Stomach (tissue), 9 donors: ENCODE data around the gene FRAS1. TPM values are rescaled to one million over a fixed set of nuclear protein-coding genes. Genes with fewer than 3 reads are reported as not detected.

Source experiments
- DNase-seq, 2 donors: peaks; one replicate each; pipeline versions ENCODE4 v3.0.0 to v3.0.0-alpha.2; 2013 to 2019
- H3K27ac ChIP-seq, 5 donors: fragments of 200-600 bp in 4 of 5; sonication (generic) in 4 of 5; one replicate each; pipeline ENCODE4 v1.5.1; 2013 to 2019; ENCODE audit warnings: mild to moderate bottlenecking in 1 of 5, moderate library complexity in 1 of 5
- H3K27me3 ChIP-seq, 3 donors: fragments of 200-600 bp; sonication (generic); one replicate each; pipeline ENCODE4 v1.5.1; 2017 to 2019; ENCODE audit warnings: mixed run types in 1 of 3
- H3K36me3 ChIP-seq, 4 donors: fragments of 200-600 bp; sonication (generic); 1 replicate in 3 of 4; 2 replicates in 1 of 4; pipeline ENCODE4 v1.5.1; 2016 to 2019
- H3K4me1 ChIP-seq, 4 donors: fragments of 200-600 bp; sonication (generic); one replicate each; pipeline ENCODE4 v1.5.1; 2016 to 2019
- H3K4me3 ChIP-seq, 4 donors: fragments of 200-600 bp; sonication (generic) in 3 of 4; one replicate each; pipeline ENCODE4 v1.5.1; 2016 to 2019; ENCODE audit warnings: mild to moderate bottlenecking in 1 of 4
- H3K9me3 ChIP-seq, 4 donors: fragments of 200-600 bp; sonication (generic); one replicate each; pipeline ENCODE4 v1.5.1; 2016 to 2019
- EP300 ChIP-seq: sonication (generic); formaldehyde crosslinking; IDR thresholded peaks from one replicate; pipeline ENCODE4 v1.6.1; 2017; ENCODE audit warnings: antibody characterized with exemption
- POLR2A ChIP-seq, 4 donors: fragments of 450-650 bp; IDR thresholded peaks; one replicate each; pipeline ENCODE4 v1.6.1; 2016; ENCODE audit warnings: antibody characterized with exemption in 4 of 4, control low read depth in 2 of 4, mild to moderate bottlenecking in 1 of 4, moderate library complexity in 1 of 4
- POLR2AphosphoS5 ChIP-seq, 3 donors: sonication (generic); formaldehyde crosslinking; IDR thresholded peaks; one replicate each; pipeline ENCODE4 v1.6.1; 2016; ENCODE audit warnings: antibody characterized with exemption in 3 of 3
- WGBS, 5 donors: extraction: QIAGEN DNeasy Blood & Tissue Kit in 3 of 5; methylation state at CpG; one replicate each; pipeline versions ENCODE4 v1.1.5 to v1.1.7; 2013 to 2018; 5-methylcytosine and 5-hydroxymethylcytosine counted together
- intact Hi-C: fragments of 100-400 bp; cut with DNase I; formaldehyde crosslinking; loops from one replicate; pipeline ENCODE4 v1.15.1; 2023; ENCODE audit warnings: low total_unique reads
- polyA plus RNA-seq, 3 donors: library from polyadenylated mRNA; stranded (reverse); fragments of 200-250 nt; gene quantifications; one replicate each; pipeline ENCODE4 v1.2.3, GENCODE V29; 2013
- total RNA-seq, 5 donors: library from RNA; depleted of rRNA; stranded (reverse); fragments of >200 nt; gene quantifications; one replicate each; pipeline versions ENCODE4 v1.1.0 to v1.2.3, GENCODE V29; 2014 to 2016
- TF ChIP-seq, protein P1 (sequence below), 7 experiments: fragments of 450-650 bp in 4 of 7; fragments of 200-600 bp in 3 of 7; sonication (generic) in 3 of 7; IDR thresholded peaks; one replicate each; pipeline ENCODE4 v1.5.1; 2016 to 2019; ENCODE audit warnings: antibody characterized with exemption in 7 of 7, control low read depth in 2 of 7, mild to moderate bottlenecking in 1 of 7
- donor health status: healthy with polysubstance abuse.
- donor health status: Bipolar disorder and iron deficiency.
- donor health status: healthy.

FRAS1 gene
- total and polyA plus RNA-seq, 8 donors, result under 0.01 to 12.7 (median 2.0) TPM

DNA sequence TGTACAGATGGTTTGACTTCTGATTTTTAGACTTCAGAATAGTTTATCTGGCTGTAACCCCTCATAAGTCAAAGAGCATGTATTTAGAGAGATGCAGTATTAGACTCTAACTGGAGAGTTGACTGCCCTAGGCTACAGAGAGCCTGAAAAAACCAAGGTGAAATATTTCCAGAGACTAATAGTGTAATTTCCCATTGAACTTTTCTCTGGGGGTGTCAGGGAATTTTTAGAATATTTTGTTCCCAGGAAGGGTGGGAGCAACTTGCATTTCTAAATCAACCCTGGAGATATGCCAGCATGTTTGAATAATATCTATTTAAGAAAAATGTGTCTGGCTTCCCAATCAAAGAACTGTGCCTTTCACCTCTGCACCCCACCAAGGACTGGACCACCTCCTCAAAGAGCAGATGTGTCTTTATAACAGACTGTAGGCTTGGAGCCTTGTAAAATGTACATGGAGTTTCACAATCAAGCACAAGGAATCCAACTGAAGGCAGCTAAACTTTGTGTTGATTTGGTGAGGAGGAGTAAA lies 496.5 kb downstream of the FRAS1 start:
- peak overlapping the region; percentile 85 to 95 (median 90) for H3K27ac ChIP-seq
- peak overlapping the region; percentile 55 to 65 (median 58) for H3K4me3 ChIP-seq
- TF ChIP-seq EP300 (no peak), POLR2A (IDR thresholded peaks at IDR 0.05) (no peak), POLR2AphosphoS5 (IDR thresholded peaks at IDR 0.05) (no peak)
- TF ChIP-seq, protein P1, sequence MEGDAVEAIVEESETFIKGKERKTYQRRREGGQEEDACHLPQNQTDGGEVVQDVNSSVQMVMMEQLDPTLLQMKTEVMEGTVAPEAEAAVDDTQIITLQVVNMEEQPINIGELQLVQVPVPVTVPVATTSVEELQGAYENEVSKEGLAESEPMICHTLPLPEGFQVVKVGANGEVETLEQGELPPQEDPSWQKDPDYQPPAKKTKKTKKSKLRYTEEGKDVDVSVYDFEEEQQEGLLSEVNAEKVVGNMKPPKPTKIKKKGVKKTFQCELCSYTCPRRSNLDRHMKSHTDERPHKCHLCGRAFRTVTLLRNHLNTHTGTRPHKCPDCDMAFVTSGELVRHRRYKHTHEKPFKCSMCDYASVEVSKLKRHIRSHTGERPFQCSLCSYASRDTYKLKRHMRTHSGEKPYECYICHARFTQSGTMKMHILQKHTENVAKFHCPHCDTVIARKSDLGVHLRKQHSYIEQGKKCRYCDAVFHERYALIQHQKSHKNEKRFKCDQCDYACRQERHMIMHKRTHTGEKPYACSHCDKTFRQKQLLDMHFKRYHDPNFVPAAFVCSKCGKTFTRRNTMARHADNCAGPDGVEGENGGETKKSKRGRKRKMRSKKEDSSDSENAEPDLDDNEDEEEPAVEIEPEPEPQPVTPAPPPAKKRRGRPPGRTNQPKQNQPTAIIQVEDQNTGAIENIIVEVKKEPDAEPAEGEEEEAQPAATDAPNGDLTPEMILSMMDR (IDR thresholded peaks at IDR 0.05), result no peak
- H3K27me3 ChIP-seq, result peaks cover 0 to 16% (median 7%) of the 10 kb centered on the region in 3 donors
- DNase-seq, result no peak
- intact Hi-C loops, result no loop called here
- H3K9me3 ChIP-seq, result no peaks in the 10 kb centered on the region
- peaks cover 5 to 53% (median 24%) of the 10 kb centered on the region in 4 donors for H3K4me1 ChIP-seq
- peaks cover 0 to 3% (median 0%) of the 10 kb centered on the region in 4 donors for H3K36me3 ChIP-seq

DNA sequence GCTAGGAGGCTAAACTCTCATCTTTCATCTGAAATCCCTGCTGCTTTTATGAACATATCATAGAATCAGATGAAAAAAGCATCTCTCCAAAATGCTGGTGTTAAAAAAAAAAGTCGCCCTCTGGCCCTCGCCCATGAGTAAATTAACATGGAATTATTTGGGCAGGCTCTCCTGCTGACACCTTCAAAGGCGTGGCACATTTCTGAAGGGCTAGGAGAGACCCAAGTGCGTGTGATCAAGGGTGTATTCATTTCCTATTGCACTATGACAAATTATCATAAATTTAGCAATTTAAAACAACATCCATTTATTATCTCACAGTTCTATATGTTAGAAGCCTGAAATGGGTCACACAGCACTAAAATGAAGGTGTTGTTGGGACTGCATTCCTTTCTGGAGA lies 499.5 kb downstream of the FRAS1 start:
- TF ChIP-seq POLR2AphosphoS5 (IDR thresholded peaks at IDR 0.05) (no peak), EP300 (no peak), POLR2A (IDR thresholded peaks at IDR 0.05) (no peak)
- TF ChIP-seq, protein P1 (IDR thresholded peaks at IDR 0.05), result no peak
- peaks cover 0 to 6% (median 4%) of the 10 kb centered on the region in 3 donors for H3K27me3 ChIP-seq
- H3K27ac ChIP-seq, result peak overlapping the region; percentile 65 to 79 (median 69)
- no peak for DNase-seq
- no peaks in the 10 kb centered on the region for H3K9me3 ChIP-seq
- H3K4me1 ChIP-seq, result peaks cover 22 to 74% (median 36%) of the 10 kb centered on the region in 4 donors
- no peak overlapping the region for H3K4me3 ChIP-seq
- WGBS, 5 donors, result 55 to 73% (median 64%) methylated on average over 4 of the region's 4 CpGs
- H3K36me3 ChIP-seq, result peaks cover 0 to 3% (median 0%) of the 10 kb centered on the region in 4 donors
- intact Hi-C loops, result no loop called here

DNA sequence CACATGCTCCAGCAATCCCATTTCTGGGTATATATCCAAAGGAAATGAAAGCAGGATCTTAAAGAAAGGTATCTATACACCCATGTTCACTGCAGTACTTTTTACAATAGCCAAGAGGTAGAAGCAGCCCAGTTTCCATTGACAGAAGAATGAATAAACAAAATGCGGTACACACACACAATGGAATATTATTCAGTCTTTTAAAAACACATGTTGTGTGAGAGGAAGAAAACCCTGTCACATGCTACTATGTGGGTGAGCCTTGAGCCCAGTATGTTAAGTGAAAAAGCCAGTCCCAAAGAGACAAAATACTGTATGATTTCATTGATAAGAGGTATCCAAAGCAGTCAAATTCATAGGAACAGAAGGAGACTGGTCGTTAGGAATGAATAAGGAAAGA lies 500.7 kb downstream of the FRAS1 start:
- no peak for DNase-seq
- no peaks in the 10 kb centered on the region for H3K9me3 ChIP-seq
- TF ChIP-seq EP300 (no peak), POLR2A (IDR thresholded peaks at IDR 0.05) (no peak), POLR2AphosphoS5 (IDR thresholded peaks at IDR 0.05) (no peak)
- TF ChIP-seq, protein P1 (IDR thresholded peaks at IDR 0.05), result no peak
- H3K4me3 ChIP-seq, result no peak overlapping the region
- peak overlapping the region in 4 of 5 donors; percentile 65 to 79 (median 70) for H3K27ac ChIP-seq
- 27 to 51% (median 40%) methylated on average over 2 of the region's 2 CpGs for WGBS, 5 donors
- H3K36me3 ChIP-seq, result peaks cover 0 to 3% (median 0%) of the 10 kb centered on the region in 4 donors
- H3K27me3 ChIP-seq, result no peaks in the 10 kb centered on the region
- intact Hi-C loops, result no loop called here
- peaks cover 24 to 80% (median 43%) of the 10 kb centered on the region in 4 donors for H3K4me1 ChIP-seq

DNA sequence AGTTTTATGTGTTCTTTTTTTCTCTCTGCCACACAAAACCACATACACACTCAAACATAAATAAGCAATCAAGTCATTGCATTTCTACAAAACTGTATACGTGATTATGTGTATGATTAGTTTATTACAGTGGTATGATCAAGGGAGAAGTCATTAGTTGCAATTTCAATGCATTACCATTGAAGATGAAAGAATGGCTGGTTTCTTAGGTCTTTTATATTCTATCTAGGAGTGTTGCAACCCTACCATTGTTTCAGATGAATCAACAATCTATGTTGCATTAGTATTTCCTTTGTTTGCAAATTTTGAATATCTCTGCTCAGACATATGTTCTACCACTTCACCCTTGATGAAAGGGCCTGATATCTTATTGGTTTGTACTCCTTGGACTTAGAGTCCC lies 501.3 kb downstream of the FRAS1 start:
- peaks cover 0 to 3% (median 0%) of the 10 kb centered on the region in 4 donors for H3K36me3 ChIP-seq
- peaks cover 25 to 86% (median 43%) of the 10 kb centered on the region in 4 donors for H3K4me1 ChIP-seq
- DNase-seq, result no peak
- no peaks in the 10 kb centered on the region for H3K27me3 ChIP-seq
- intact Hi-C loops, result no loop called here
- WGBS, 5 donors, result 23 to 47% (median 32%) methylated on average over 1 of the region's 1 CpG
- H3K4me3 ChIP-seq, result no peak overlapping the region
- H3K9me3 ChIP-seq, result no peaks in the 10 kb centered on the region
- peak overlapping the region in 4 of 5 donors; percentile 65 to 79 (median 70) for H3K27ac ChIP-seq
- TF ChIP-seq EP300 (no peak), POLR2AphosphoS5 (IDR thresholded peaks at IDR 0.05) (no peak), POLR2A (IDR thresholded peaks at IDR 0.05) (no peak)
- TF ChIP-seq, protein P1 (IDR thresholded peaks at IDR 0.05), result no peak
